UCSD-AML1 (cell line): Measurements from ENCODE around the gene C1QTNF2.

Experiments
- DNase-seq: peaks from one replicate; lab custom pipeline; 2025; ENCODE audit not compliant: unreplicated experiment; lab: John Stamatoyannopoulos, UW

C1QTNF2 gene

GRCh38 chr5:160375166-160375565 lies 4.7 kb upstream of the C1QTNF2 start:
- no peak for DNase-seq

GRCh38 chr5:160371294-160371693 lies 868 bp upstream of the C1QTNF2 start:
- DNase-seq: no peak

DNA sequence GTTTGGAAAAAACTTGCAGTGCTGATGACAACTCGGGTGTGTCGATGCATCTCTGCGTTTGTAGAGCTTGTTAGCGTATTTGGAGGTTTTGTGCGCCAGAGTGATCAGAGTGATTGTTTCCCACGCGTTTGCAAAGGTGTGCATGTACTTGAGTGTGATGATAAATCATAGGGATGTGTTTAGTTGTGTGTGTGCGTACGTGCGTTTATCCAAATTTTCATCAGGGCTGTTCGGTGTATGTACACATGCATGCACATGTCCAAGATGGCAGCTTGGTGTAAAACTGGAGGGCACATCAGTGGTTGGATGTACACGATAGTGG lies 248 bp upstream of the C1QTNF2 start:
- DNase-seq: no peak

DNA sequence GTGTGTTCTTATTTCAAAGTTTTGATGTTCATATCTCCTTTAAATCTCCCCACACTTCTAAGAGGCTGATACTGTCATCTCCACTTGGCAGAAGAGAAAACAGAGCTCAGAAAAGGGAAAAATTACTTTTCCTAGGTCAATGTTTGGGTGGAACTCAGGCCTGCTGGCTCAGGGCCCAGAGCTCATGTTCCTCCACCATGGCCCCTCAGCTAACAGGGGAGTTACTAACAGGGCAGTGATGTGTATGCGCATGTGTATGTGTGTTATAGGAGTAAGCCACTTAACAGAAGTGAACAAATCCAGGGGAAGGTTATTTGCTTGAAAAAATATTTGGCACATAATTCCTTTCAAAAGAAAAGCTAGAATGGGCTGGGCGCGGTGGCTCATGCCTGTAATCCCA lies 2.5 kb downstream of the C1QTNF2 start:
- DNase-seq: no peak

GRCh38 chr5:160367261-160367660 lies 3.2 kb downstream of the C1QTNF2 start:
- no peak for DNase-seq

GRCh38 chr5:160366230-160366629 lies 4.2 kb downstream of the C1QTNF2 start:
- DNase-seq: no peak

- DNase-seq: no peak
Measured at GRCh38 chr5:160363660-160364395, 6.6 kb downstream of the C1QTNF2 start.

DNA sequence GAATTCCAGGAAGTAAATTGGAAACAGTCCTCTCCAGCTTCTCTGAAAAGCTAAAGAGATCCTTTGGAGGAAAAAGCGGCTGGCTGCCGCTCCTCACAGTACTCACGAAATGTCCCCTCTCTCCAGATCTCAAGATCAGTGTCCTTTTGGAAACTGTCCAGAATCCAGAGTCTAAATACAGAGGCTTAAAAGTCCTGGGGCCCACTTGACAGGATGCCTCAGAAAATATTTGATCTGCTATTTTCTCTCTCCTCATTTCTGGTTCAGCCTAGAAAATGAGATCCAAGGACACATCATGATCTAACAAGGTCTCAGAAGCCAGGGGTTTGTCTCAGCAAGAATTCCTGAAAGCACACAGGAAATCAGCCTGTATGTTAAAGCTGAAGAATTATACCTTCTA lies 7.2 kb downstream of the C1QTNF2 start:
- no peak for DNase-seq

DNA sequence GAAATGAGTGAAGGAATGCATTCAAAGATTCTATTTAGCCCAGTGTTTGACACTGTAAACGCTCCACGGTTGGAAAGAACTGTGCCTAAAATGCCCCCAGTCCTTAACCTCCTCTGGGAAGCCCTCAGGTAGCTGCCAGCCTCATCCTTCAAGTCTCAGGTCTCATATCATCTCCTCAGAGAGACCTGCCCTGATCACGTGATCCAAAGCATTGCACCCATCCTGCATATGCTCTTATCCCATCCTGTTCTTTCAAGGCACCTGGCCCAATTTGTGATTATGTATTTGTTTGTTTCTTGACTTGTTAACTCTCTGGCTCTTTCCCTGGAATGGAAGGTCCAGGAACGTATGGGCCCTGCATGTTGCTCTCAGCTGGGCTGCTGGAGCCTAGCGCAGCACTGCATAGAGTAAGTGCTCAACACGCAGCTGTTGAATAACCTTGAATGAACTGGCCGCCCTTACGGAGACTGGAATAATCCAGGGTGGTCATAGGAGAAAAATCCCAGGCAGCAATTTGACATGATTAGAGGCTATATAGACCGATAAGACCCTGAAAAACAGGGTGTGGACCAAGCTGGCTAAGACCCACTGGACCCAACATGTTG lies 8.7 kb downstream of the C1QTNF2 start:
- DNase-seq: no peak

GRCh38 chr5:160360310-160360709 lies 10.1 kb downstream of the C1QTNF2 start:
- DNase-seq: no peak

DNA sequence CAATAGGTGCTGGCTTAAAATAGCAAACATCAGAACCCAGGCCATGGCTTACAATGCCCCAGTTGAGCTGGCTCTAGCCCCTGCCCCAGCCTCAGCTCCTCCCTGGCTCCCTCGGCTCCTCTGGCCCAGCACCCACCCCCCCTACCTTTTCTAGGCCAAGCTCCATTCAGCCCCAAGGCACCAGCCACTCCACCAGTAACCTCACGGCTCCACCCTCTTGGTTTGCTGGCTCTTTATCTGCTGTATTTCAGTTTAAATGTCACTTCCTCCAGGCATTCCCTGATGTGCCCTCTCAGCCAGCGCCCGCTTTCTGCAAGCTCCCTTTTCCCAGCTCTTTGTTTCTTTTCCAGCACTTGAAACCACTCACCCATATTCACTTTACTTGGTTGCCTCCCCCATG lies 10.6 kb downstream of the C1QTNF2 start:
- peak; percentile 20 for DNase-seq

GRCh38 chr5:160359242-160359641 lies 11.2 kb downstream of the C1QTNF2 start:
- DNase-seq: no peak

- peak; percentile 29 for DNase-seq
Measured at GRCh38 chr5:160357861-160358411, 12.5 kb downstream of the C1QTNF2 start.

- DNase-seq: no peak
Measured at GRCh38 chr5:160357394-160357793, 13.0 kb downstream of the C1QTNF2 start.

DNA sequence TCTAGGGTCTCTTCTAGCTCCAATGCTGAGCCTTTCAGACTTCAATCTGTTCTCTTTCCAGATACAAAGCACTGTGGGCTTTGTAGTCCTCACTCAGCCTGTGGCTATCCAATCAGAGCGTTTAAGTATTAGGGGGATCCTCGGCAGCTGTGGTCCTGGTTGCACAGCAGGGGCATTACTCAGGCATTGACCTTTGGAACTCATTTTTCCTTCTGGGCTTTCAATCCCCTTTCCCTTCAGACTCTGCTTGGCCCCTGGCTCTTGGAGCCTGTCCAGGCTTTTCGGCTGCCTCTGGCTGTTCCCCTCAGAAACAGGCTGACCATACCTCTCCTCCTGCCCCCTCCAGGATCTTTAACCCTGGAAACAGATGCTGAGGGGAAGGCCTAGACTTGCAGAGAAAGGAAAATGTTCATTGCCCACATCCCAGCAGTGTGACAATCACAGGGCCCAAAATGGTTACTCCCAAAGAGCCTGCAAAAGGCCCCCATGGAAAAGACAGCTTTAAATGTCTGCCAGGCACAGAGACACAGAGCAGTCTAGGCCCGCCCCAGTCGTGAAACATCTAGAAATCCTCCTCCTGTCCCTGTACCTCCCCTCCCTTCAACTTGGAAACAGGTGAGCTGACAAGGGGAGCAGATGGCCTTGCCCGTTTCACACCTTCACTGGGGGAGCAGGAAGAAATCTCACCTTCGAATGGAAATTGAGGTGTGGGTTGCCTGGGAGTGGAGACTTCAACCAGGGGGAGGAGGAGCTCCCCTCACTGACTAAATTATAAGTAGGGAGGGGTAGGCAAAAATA lies 13.7 kb downstream of the C1QTNF2 start:
- no peak for DNase-seq

- DNase-seq: no peak
Measured at GRCh38 chr5:160354666-160355065, 15.8 kb downstream of the C1QTNF2 start.

DNA sequence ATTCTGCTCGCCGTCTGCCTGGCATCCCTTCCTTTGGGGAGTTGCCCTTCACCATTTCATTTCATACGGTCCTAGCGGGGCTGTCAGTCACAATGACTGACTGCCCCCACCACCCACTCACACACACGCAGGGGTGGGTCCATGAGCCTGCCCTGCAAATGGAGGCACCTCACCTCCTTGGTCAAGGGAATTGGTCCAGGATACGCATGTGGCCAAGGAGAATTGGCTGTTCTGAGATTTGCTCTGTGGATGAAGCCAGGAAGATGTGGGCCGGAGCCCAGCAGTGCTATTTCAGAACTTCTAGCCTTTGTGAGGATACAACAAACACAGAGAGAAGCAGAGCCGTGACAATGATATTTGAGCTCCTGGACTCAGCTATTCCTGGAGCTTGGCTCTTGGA lies 17.0 kb downstream of the C1QTNF2 start:
- DNase-seq: no peak

DNA sequence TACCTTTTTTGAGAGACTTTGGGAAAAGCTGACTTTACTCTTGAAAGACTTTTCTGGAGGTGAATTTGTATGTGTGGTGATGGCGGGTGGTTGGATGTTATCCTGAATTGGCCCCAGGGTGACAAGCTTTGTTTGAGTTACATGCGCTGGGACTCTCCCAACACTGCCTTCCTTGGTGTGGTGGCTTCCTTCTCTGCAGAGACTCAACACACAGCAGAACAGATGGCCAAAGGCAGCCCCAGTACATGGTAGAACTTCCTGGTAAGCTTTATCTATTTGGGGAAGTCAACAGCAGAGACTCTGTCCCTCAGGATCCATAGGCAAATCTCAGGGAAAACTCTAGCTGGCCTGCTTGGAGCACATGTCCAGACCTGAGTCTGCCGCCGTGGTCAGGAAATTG lies 18.1 kb downstream of the C1QTNF2 start:
- DNase-seq: no peak

DNA sequence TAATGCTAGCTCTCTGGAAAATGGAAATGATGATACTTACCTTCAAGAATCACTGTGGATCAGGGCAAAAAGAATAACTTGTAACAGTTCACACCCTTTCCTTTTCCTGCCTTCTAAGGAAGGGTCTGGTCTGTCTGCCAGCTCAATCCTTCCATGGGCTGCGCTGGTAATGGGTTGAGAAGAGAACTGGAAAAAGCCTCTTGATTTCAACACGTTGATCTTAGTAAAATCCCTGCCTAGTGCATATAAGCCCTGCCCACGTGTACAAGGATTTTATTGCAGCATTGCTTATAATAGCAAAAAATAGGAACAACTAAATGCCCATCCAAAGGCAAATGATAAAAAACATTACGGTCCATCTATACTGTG lies 20.5 kb downstream of the C1QTNF2 start:
- no peak for DNase-seq

- DNase-seq: no peak
Measured at GRCh38 chr5:160349249-160349934, 21.0 kb downstream of the C1QTNF2 start.

DNA sequence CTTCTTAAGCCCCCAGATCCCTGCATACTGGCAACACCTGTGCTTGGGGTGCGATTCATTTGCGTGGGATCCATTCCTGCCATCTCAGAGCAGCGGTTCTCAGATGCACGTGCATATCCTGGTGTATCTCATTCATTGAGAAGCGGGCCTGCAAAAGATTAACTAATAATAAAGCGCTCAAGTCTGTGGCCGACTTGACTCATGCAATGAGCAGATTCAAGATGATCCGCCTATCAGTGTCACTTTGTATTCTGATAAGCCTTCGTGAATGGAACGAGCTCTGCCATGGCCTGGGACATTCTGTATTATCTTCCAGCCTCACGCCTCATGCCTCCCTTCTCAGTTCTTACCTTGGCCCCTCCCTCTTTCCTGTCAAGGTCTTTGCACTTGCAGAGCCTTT lies 22.3 kb downstream of the C1QTNF2 start:
- DNase-seq: no peak
